ENCODE results near the gene EEF1G. TPM values are rescaled to one million over a fixed set of nuclear protein-coding genes. Genes with fewer than 3 reads are reported as not detected.

Gene EEF1G
- total and polyA plus RNA-seq, 2 of the 13 experiments (the other 11 are each of a cell fraction or from before 2014, with no cell fraction given), result 1,787 to 2,144 TPM

DNA sequence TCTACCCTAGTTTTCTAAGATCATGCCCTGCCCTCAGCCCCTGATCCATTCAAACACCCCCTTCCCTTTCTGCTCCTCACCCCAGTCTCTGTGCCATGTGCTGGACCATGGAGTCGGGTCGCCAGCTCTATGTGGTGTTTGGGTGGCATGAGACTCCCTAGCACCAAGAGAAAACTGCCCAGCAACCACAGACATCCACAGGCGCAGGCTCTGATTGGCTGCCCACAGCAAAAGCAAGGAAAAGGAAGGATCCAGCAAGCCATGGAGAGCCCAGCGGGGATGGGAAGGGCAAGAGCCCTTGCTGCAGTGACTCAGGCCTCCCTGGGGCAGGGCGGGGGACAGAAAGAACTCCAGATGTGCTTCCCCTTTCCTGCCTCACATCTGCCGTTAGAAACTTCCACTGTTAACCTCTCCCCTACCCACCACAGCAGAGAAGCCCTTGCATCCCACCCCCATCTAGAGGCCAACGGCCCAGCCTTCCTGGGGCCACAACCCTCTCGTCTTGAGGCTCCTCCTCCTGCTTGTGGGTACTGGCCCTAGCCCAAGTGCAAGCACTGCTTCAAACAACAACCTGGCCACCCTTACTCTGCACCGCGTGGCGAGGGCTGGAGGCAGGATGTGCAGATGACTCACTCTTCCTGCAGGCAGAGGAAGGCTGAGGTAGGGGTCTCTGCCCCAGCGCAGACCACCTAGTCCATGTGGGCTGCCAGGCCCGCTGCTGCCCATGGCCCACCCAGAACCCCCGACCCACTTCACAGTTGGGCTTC, 17.4 kb downstream of the EEF1G start (continued):
- TF ChIP-seq PTBP1 (IDR thresholded peaks at IDR 0.05; ENCODE audit: low read depth, low read length, poor library complexity, severe bottlenecking), result no peak
- TF ChIP-seq ARNTL (CRISPR knock-in tag; IDR thresholded peaks at IDR 0.05), result no peak
- TF ChIP-seq FOSL2 (CRISPR knock-in tag; IDR thresholded peaks at IDR 0.05), result peak; percentile 83
- no peak for TF ChIP-seq NFIC (IDR thresholded peaks at IDR 0.05; ENCODE audit: low read length)
- TF ChIP-seq ZNF333 (CRISPR knock-in tag; IDR thresholded peaks at IDR 0.05; ENCODE audit: borderline replicate concordance), result no peak
- TF ChIP-seq PHB2 (IDR thresholded peaks at IDR 0.05; ENCODE audit: partially characterized antibody), result no peak
- TF ChIP-seq ZNF335 (CRISPR knock-in tag; IDR thresholded peaks at IDR 0.05), result no peak
- TF ChIP-seq, protein P1, sequence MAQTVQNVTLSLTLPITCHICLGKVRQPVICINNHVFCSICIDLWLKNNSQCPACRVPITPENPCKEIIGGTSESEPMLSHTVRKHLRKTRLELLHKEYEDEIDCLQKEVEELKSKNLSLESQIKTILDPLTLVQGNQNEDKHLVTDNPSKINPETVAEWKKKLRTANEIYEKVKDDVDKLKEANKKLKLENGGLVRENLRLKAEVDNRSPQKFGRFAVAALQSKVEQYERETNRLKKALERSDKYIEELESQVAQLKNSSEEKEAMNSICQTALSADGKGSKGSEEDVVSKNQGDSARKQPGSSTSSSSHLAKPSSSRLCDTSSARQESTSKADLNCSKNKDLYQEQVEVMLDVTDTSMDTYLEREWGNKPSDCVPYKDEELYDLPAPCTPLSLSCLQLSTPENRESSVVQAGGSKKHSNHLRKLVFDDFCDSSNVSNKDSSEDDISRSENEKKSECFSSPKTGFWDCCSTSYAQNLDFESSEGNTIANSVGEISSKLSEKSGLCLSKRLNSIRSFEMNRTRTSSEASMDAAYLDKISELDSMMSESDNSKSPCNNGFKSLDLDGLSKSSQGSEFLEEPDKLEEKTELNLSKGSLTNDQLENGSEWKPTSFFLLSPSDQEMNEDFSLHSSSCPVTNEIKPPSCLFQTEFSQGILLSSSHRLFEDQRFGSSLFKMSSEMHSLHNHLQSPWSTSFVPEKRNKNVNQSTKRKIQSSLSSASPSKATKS (CRISPR knock-in tag; IDR thresholded peaks at IDR 0.05), result no peak
- TF ChIP-seq, protein P2, sequence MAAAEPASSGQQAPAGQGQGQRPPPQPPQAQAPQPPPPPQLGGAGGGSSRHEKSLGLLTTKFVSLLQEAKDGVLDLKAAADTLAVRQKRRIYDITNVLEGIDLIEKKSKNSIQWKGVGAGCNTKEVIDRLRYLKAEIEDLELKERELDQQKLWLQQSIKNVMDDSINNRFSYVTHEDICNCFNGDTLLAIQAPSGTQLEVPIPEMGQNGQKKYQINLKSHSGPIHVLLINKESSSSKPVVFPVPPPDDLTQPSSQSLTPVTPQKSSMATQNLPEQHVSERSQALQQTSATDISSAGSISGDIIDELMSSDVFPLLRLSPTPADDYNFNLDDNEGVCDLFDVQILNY (CRISPR knock-in tag; conservative IDR thresholded peaks at IDR 0.05), result no peak
- TF ChIP-seq, protein P3, sequence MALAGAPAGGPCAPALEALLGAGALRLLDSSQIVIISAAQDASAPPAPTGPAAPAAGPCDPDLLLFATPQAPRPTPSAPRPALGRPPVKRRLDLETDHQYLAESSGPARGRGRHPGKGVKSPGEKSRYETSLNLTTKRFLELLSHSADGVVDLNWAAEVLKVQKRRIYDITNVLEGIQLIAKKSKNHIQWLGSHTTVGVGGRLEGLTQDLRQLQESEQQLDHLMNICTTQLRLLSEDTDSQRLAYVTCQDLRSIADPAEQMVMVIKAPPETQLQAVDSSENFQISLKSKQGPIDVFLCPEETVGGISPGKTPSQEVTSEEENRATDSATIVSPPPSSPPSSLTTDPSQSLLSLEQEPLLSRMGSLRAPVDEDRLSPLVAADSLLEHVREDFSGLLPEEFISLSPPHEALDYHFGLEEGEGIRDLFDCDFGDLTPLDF (CRISPR knock-in tag; IDR thresholded peaks at IDR 0.05), result no peak
- no peak for TF ChIP-seq DPF2 (CRISPR knock-in tag; IDR thresholded peaks at IDR 0.05; ENCODE audit: borderline replicate concordance, low read depth)
- TF ChIP-seq GPN1 (CRISPR knock-in tag; IDR thresholded peaks at IDR 0.05; ENCODE audit: borderline replicate concordance), result no peak
- no peak for TF ChIP-seq ZNF205 (CRISPR knock-in tag; IDR thresholded peaks at IDR 0.05)
- no peak for TF ChIP-seq ZNF382 (CRISPR knock-in tag; IDR thresholded peaks at IDR 0.05; ENCODE audit: borderline replicate concordance)
- TF ChIP-seq XBP1 (CRISPR knock-in tag; IDR thresholded peaks at IDR 0.05), result no peak
- TF ChIP-seq NCOA2 (CRISPR knock-in tag; IDR thresholded peaks at IDR 0.05), result no peak
- TF ChIP-seq NFATC3 (CRISPR knock-in tag; IDR thresholded peaks at IDR 0.05), result no peak
- TF ChIP-seq, protein P4, sequence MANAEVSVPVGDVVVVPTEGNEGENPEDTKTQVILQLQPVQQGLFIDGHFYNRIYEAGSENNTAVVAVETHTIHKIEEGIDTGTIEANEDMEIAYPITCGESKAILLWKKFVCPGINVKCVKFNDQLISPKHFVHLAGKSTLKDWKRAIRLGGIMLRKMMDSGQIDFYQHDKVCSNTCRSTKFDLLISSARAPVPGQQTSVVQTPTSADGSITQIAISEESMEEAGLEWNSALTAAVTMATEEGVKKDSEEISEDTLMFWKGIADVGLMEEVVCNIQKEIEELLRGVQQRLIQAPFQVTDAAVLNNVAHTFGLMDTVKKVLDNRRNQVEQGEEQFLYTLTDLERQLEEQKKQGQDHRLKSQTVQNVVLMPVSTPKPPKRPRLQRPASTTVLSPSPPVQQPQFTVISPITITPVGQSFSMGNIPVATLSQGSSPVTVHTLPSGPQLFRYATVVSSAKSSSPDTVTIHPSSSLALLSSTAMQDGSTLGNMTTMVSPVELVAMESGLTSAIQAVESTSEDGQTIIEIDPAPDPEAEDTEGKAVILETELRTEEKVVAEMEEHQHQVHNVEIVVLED (CRISPR knock-in tag; IDR thresholded peaks at IDR 0.05; ENCODE audit: borderline replicate concordance), result no peak
- TF ChIP-seq FOXJ3 (CRISPR knock-in tag; IDR thresholded peaks at IDR 0.05; ENCODE audit: borderline replicate concordance), result no peak
- no peak for TF ChIP-seq ARNT2 (CRISPR knock-in tag; IDR thresholded peaks at IDR 0.05; ENCODE audit: low read depth)
- TF ChIP-seq ZMYM4 (CRISPR knock-in tag; IDR thresholded peaks at IDR 0.05), result no peak
- TF ChIP-seq, protein P5, sequence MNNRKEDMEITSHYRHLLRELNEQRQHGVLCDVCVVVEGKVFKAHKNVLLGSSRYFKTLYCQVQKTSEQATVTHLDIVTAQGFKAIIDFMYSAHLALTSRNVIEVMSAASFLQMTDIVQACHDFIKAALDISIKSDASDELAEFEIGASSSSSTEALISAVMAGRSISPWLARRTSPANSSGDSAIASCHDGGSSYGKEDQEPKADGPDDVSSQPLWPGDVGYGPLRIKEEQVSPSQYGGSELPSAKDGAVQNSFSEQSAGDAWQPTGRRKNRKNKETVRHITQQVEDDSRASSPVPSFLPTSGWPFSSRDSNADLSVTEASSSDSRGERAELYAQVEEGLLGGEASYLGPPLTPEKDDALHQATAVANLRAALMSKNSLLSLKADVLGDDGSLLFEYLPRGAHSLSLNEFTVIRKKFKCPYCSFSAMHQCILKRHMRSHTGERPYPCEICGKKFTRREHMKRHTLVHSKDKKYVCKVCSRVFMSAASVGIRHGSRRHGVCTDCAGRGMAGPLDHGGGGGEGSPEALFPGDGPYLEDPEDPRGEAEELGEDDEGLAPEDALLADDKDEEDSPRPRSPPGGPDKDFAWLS (CRISPR knock-in tag; IDR thresholded peaks at IDR 0.05; ENCODE audit: borderline replicate concordance), result no peak
- no peak for TF ChIP-seq ONECUT2 (CRISPR knock-in tag; IDR thresholded peaks at IDR 0.05)
- TF ChIP-seq ISL2 (CRISPR knock-in tag; IDR thresholded peaks at IDR 0.05), result no peak

Measured in HepG2 (cell line).